Measurements from ENCODE around the gene UBL3. TPM values are rescaled to one million over a fixed set of nuclear protein-coding genes. Genes with fewer than 3 reads are reported as not detected.

UBL3 gene
- total RNA-seq, 1 donor from 2014 or later, result 17.9 TPM

DNA sequence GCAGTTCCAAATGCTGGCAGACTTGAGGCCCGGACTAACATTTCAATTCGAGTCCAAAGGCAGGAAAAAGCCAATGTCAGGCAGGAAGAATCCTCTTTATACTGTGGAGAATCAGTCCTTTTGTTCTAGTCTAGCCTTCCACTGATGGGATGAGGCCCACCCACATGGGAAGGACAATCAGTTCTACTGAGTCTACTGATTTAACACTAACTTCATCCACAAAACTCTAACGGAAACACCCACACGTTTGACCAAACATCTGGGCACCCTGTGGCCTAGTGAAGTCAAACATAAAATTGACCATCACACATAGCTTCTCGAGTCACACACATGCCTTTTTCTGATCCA is 100.3 kb downstream of the UBL3 start:
- Mint-ChIP-seq H3K27ac (no peak overlapping the region), H3K4me3 (no peak overlapping the region), H3K9me3 (no peaks in the 10 kb centered on the region), H3K27me3 (peaks cover 12% of the 10 kb centered on the region), H3K4me1 (peaks cover 6% of the 10 kb centered on the region), H3K36me3 (ENCODE audit: low read depth) (no peaks in the 10 kb centered on the region)
- POLR2A ChIA-PET, result no interaction called here
- no peak for ATAC-seq (ENCODE audit: low read depth)
- TF ChIP-seq, protein P1, sequence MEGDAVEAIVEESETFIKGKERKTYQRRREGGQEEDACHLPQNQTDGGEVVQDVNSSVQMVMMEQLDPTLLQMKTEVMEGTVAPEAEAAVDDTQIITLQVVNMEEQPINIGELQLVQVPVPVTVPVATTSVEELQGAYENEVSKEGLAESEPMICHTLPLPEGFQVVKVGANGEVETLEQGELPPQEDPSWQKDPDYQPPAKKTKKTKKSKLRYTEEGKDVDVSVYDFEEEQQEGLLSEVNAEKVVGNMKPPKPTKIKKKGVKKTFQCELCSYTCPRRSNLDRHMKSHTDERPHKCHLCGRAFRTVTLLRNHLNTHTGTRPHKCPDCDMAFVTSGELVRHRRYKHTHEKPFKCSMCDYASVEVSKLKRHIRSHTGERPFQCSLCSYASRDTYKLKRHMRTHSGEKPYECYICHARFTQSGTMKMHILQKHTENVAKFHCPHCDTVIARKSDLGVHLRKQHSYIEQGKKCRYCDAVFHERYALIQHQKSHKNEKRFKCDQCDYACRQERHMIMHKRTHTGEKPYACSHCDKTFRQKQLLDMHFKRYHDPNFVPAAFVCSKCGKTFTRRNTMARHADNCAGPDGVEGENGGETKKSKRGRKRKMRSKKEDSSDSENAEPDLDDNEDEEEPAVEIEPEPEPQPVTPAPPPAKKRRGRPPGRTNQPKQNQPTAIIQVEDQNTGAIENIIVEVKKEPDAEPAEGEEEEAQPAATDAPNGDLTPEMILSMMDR (IDR thresholded peaks at IDR 0.05), result no peak
- DNase-seq, result no peak
- CTCF ChIA-PET, result no interaction called here
- intact Hi-C loops (cut with micrococcal nuclease), result no loop called here

DNA sequence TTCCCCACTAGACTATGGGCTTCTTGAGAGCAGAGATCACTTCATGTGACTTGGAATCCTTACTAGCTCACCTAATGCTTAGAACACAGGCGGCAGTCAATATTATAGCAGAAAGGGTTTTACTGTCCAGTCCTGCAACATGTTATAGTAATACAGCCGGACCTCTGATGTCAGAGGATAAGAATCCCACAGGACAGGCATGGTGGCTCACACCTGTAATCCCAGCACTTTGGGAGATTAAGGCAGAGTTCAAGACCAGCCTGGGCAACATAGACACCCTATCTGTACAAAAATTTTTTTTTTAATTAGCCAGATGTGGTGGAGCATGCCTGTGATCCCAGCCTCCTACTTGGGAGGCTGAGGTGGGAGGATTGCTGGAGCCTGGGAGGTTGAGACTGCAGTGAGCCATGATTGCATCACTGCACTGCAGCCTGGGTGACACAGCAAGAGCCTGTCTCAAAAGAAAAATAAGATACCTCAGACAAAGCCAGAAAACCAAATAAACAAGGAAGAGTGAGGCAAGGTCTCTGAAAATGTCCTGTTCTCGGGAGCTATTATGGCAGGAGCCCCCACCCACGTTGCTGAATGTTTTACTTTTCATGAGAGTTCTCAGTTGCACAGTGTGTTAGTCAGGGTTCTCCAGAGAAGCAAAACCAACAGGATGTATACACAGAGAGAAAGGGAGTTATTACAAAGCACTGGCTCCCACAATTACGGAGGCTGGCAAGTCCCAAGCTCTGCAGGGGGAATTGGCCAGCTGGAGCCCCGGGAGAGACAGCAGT is 100.8 kb downstream of the UBL3 start:
- no peak overlapping the region for H3K4me3 Mint-ChIP-seq
- peaks cover 6% of the 10 kb centered on the region for H3K4me1 Mint-ChIP-seq
- H3K27ac Mint-ChIP-seq, result no peak overlapping the region
- TF ChIP-seq, protein P1 (IDR thresholded peaks at IDR 0.05), result no peak
- intact Hi-C loops (cut with micrococcal nuclease), result loop anchor here (2.0 kb wide), 1 partner anchor 19 kb away; no protein-coding TSS in a partner anchor
- H3K36me3 Mint-ChIP-seq (ENCODE audit: low read depth), result no peaks in the 10 kb centered on the region
- peaks cover 12% of the 10 kb centered on the region for H3K27me3 Mint-ChIP-seq
- ChIA-PET CTCF (no interaction called here), POLR2A (no interaction called here)
- DNase-seq, result no peak
- ATAC-seq (ENCODE audit: low read depth), result no peak
- H3K9me3 Mint-ChIP-seq, result no peaks in the 10 kb centered on the region

DNA sequence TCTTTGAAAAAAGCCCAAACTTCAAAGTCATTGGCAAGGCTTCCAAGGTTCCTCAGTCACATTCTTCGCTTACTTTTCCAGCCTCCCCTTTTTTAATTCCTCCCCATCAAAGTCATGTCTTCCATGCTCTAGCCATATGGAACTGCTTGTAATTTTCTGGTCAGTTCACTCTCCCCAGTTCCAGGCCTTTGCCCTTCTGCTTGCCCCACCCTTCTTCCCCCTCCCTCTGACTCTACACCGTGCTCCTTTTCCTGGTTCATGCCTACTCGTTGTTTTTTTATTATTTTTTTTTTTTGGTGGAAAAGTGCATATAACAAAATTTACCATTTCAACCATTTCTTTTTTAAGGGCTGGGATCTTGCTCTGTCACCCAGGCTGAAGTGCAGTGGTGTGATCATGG is 102.3 kb downstream of the UBL3 start:
- TF ChIP-seq, protein P1 (IDR thresholded peaks at IDR 0.05), result no peak
- POLR2A ChIA-PET, result no interaction called here

DNA sequence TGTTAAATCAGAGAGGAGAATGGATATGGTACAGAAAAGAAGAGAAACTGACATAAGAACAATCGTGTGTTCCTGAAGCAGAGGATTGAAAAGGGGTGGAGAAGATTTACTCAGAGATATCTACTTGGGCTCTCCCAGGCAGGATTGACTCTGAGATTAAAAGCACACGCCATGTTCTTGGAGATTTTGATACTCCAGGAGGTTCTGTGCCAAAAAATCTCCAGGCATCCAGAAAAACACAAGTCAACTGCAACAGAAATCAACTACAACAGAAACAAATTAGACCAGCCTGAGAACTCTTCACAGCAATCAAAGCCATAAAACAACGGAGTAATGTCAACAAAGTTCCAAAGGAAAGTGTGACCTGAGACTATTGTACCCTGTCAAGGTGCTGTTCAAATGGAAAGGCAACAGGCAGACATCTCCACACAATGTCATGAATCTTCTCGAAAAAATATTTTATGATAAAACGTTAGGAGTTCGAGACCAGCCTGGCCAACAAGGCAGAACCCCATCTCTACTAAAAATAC is 104.2 kb downstream of the UBL3 start:
- Mint-ChIP-seq H3K4me1 (peaks cover 7% of the 10 kb centered on the region), H3K27me3 (peaks cover 14% of the 10 kb centered on the region), H3K36me3 (ENCODE audit: low read depth) (no peaks in the 10 kb centered on the region), H3K4me3 (no peak overlapping the region), H3K27ac (no peak overlapping the region), H3K9me3 (no peaks in the 10 kb centered on the region)
- TF ChIP-seq, protein P1 (IDR thresholded peaks at IDR 0.05), result no peak
- ATAC-seq (ENCODE audit: low read depth) (no peak), DNase-seq (no peak)
- CTCF ChIA-PET, result no interaction called here
- POLR2A ChIA-PET, result interaction anchor here (0.7 kb wide), 1 partner anchor 380 kb away, joined by 4 read pairs; no protein-coding TSS in a partner anchor
- intact Hi-C loops (cut with micrococcal nuclease), result no loop called here

More for the DNA sequence above, 102.3 kb downstream of the UBL3 start:
- intact Hi-C loops (cut with micrococcal nuclease), result loop anchor here (2.0 kb wide), 1 partner anchor 21 kb away; no protein-coding TSS in a partner anchor
- Mint-ChIP-seq H3K27ac (no peak overlapping the region), H3K4me3 (no peak overlapping the region), H3K4me1 (peaks cover 13% of the 10 kb centered on the region), H3K36me3 (ENCODE audit: low read depth) (no peaks in the 10 kb centered on the region), H3K27me3 (peaks cover 14% of the 10 kb centered on the region), H3K9me3 (no peaks in the 10 kb centered on the region)
- CTCF ChIA-PET, result no interaction called here
- DNase-seq, result no peak
- ATAC-seq (ENCODE audit: low read depth), result no peak

DNA sequence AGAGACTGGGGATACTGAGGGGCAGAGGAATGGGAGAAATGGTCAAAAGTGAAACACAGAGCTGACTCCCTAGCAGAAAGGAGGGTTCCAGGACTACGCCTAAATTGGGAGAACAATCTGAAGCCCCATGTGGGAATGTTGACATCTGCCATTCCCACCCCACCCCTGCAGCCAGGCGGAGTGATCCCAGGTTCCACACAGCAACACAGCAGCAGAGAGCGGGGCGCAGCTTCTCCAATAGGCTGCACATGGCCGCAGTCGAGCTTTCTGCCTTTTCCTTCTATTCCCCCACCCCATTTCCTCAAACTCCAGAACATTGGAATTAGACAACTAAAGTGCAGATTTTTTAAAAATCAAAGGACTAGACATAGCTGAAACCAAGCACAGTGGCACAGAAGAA is 104.7 kb downstream of the UBL3 start:
- ATAC-seq (ENCODE audit: low read depth) (no peak), DNase-seq (no peak)
- CTCF ChIA-PET, result no interaction called here
- H3K4me1 Mint-ChIP-seq, result peaks cover 7% of the 10 kb centered on the region
- TF ChIP-seq, protein P1 (IDR thresholded peaks at IDR 0.05), result no peak
- no peaks in the 10 kb centered on the region for H3K36me3 Mint-ChIP-seq (ENCODE audit: low read depth)
- peaks cover 14% of the 10 kb centered on the region for H3K27me3 Mint-ChIP-seq
- POLR2A ChIA-PET, result no interaction called here
- intact Hi-C loops (cut with micrococcal nuclease), result no loop called here
- H3K27ac Mint-ChIP-seq, result no peak overlapping the region
- no peak overlapping the region for H3K4me3 Mint-ChIP-seq
- H3K9me3 Mint-ChIP-seq, result no peaks in the 10 kb centered on the region

All from activated B cell treated with CpG ODN at 0.5 μM for 24 hours (primary cell).